GM19099 (cell line): ENCODE results near the gene LRRC36.

Experiments used
- POLR2A ChIP-seq: IDR thresholded peaks from 3 replicates; pipeline ENCODE4 v1.6.1; 2011; ENCODE audit warnings: low read depth; ENCODE audit not compliant: insufficient read length; ENCODE audit errors: extremely low read depth

Gene LRRC36

GRCh38 chr16:67391424-67392300 lies 65.0 kb downstream of the LRRC36 start:
- no peak for TF ChIP-seq POLR2A

- TF ChIP-seq POLR2A, result no peak
Observed at GRCh38 chr16:67392301-67393059, 65.9 kb downstream of the LRRC36 start.

- no peak for TF ChIP-seq POLR2A
Observed at GRCh38 chr16:67393111-67393787, 66.6 kb downstream of the LRRC36 start, which contains the start of gene TPPP3. Gene TPPP3 (minus strand): TSS chr16:67393498. CDS start chr16:67391111, 2,387 bp downstream.

GRCh38 chr16:67393788-67394154 lies 67.2 kb downstream of the LRRC36 start:
- TF ChIP-seq POLR2A, result no peak

GRCh38 chr16:67394155-67395104 lies 67.8 kb downstream of the LRRC36 start:
- no peak for TF ChIP-seq POLR2A

DNA sequence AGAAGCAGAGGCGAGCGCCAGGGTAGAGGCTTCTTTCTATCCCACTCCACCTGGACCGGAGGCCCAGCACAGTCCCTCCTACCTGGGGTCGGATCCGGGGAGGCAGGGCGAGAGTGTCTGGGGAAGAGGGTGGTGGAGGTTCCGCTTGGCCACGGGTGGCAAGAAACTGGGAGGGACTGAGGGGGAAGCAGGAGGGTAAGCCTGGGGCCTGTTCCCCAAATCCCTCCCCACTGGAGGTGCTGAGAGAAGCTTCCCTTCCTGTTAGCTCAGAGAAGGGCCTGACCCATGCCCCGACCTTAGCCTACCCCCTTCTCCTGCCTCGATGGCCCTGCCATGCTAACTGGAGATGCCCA lies 68.5 kb downstream of the LRRC36 start:
- no peak for TF ChIP-seq POLR2A

- no peak for TF ChIP-seq POLR2A
Observed at GRCh38 chr16:67395458-67396158, 69.0 kb downstream of the LRRC36 start.

GRCh38 chr16:67396159-67397035 lies 69.8 kb downstream of the LRRC36 start:
- no peak for TF ChIP-seq POLR2A

DNA sequence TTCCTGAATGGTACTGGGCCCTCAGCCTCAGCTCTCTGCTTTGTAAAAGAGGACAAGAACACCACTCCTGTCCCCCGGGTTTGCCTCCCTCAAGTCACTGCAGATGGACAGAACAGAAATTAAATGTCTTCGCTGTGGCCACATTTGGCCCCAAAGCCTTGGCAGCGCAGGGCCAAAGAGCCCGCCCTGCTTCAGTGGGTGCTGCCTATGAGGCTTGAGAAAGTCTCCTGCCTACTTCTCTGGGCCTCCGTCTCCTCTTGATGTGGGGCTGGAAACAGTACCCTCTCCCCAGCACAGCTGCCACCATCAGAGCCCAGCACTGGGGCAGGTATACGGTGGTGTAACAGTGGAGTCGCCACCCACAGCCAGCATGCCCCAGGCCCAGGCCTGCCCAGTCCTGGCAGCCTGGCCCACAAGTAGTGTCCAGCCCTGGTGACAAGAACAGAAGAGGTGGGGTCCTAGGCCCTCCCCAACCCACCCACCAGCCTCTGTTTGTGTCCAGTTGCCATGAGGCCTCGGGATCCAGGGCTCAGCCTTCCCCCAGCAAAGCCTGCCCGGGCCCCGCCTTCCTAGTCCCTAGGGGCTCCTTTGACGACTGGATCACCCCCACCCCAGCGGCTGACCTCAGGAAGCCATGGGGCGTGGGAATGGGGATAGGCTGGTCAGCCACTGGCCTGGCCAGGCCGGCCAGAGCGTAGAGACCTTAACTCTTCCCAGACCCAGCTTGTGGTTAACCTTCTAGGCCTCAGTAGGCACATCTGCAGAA lies 70.6 kb downstream of the LRRC36 start:
- no peak for TF ChIP-seq POLR2A

GRCh38 chr16:67397812-67398545 lies 71.4 kb downstream of the LRRC36 start:
- no peak for TF ChIP-seq POLR2A

- TF ChIP-seq POLR2A, result no peak
Observed at GRCh38 chr16:67398546-67399217, 72.1 kb downstream of the LRRC36 start.

- TF ChIP-seq POLR2A, result no peak
Observed at GRCh38 chr16:67399218-67399733, 72.7 kb downstream of the LRRC36 start.
